ENCODE results near the gene PTPN1. TPM values are rescaled to one million over a fixed set of nuclear protein-coding genes. Genes with fewer than 3 reads are reported as not detected.

The PTPN1 gene
- total RNA-seq, 1 donor from 2014 or later = 30.3 TPM

DNA sequence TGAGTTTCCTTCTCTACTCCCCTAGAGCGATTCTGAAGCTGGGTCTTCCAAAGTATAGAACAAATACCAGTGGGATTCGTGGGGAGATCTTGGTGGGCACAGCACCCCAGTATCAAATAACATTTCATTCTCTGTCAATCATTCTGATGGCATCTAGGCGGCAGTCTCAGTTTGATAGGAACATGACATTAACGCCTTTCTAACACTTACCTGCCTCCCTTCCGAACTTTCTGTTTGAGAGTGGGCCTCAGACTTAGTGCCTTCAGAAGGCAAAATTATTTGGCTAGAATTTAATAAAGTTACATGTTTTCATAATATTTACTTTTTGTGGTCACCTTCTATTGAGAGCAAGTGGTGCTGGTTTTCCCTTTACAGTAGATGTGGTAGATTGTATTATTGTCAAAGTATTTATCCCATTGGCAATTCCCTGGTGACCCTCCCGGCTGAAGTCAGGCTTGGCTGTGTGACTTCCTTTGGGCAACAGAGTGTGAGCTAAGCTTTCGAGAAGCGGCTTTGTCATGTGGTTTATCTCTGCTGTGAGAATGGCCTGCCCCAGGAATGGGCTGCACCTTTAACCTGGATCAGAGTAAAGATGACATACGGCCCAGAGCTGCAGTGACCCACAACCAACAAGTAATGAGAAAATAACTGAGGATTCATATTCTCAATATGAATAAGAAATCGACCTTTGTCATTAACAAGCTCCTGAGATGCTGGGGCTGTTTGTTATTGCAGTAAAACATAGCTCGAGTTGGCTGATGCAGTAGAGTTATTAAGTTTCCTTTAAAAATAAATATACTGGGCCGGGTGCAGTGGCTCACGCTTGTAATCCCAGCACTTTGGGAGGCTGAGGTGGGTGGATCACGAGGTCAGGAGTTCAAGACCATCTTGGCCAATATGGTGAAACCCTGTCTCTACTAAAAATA lies 45.2 kb upstream of the PTPN1 start:
- no peaks in the 10 kb centered on the region for H3K36me3 Mint-ChIP-seq (ENCODE audit: low read depth)
- no peaks in the 10 kb centered on the region for H3K27me3 Mint-ChIP-seq (ENCODE audit: low read depth)
- TF ChIP-seq, protein P1, sequence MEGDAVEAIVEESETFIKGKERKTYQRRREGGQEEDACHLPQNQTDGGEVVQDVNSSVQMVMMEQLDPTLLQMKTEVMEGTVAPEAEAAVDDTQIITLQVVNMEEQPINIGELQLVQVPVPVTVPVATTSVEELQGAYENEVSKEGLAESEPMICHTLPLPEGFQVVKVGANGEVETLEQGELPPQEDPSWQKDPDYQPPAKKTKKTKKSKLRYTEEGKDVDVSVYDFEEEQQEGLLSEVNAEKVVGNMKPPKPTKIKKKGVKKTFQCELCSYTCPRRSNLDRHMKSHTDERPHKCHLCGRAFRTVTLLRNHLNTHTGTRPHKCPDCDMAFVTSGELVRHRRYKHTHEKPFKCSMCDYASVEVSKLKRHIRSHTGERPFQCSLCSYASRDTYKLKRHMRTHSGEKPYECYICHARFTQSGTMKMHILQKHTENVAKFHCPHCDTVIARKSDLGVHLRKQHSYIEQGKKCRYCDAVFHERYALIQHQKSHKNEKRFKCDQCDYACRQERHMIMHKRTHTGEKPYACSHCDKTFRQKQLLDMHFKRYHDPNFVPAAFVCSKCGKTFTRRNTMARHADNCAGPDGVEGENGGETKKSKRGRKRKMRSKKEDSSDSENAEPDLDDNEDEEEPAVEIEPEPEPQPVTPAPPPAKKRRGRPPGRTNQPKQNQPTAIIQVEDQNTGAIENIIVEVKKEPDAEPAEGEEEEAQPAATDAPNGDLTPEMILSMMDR (IDR thresholded peaks at IDR 0.05) = no peak
- no peaks in the 10 kb centered on the region for H3K9me3 Mint-ChIP-seq (ENCODE audit: low read depth)
- H3K4me1 Mint-ChIP-seq (ENCODE audit: low read depth) = peaks cover 28% of the 10 kb centered on the region
- no peak overlapping the region for H3K4me3 Mint-ChIP-seq (ENCODE audit: unreplicated experiment)
- H3K27ac Mint-ChIP-seq (ENCODE audit: unreplicated experiment) = no peak overlapping the region
- DNase-seq (ENCODE audit: low spot score) = no peak

DNA sequence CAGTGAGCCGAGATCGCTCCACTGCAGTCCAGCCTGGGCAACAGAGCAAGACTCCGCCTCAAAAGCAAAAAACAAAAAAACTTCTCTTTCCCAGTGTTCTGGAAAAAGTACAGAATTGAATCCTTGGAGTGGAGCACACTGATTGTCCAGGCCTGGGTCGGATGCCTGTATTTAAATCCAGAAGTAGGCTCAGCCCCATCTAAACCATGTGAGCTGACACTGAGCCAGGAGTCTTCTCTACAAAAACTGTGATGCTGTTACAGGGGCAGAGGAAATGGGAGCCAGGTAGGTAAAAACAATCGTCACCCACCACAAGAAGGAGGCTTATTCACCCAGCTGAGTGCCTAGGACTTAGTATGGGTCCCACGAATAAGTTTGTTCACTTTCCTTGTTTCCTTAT lies 43.0 kb upstream of the PTPN1 start:
- Mint-ChIP-seq H3K9me3 (ENCODE audit: low read depth) (no peaks in the 10 kb centered on the region), H3K4me1 (ENCODE audit: low read depth) (peaks cover 15% of the 10 kb centered on the region), H3K27me3 (ENCODE audit: low read depth) (no peaks in the 10 kb centered on the region), H3K36me3 (ENCODE audit: low read depth) (no peaks in the 10 kb centered on the region), H3K27ac (ENCODE audit: unreplicated experiment) (no peak overlapping the region), H3K4me3 (ENCODE audit: unreplicated experiment) (no peak overlapping the region)
- TF ChIP-seq, protein P1 (IDR thresholded peaks at IDR 0.05) = no peak
- DNase-seq (ENCODE audit: low spot score) = no peak

DNA sequence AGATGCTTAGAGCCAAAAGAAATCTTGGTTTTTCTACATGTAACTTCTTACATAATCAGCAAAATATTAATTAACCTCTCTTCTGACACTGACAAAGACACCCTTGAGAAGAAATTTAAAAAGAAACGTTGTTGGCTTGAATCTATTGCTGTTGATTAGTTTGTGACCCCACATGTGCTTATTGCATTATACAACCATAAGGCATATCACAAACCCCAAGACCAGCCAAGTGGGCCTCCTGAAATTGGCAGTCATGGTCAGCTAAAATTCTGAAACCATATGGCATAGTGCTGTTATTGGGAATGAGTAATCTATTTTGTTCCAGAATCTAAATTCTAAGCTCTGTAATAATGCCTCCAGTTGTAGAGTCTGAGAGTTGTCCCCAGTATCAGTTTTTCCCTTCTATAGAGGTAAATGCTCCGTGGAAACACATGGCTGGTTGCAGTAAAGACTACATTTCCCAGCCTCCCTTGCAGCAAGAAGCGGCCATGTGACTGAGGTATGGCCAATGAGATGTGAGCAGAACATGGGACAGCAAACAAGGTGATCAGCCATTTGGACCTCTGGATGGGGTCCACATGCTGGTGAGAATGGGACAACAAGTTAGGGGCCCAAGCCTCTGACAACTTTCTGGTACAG lies 42.3 kb upstream of the PTPN1 start:
- H3K36me3 Mint-ChIP-seq (ENCODE audit: low read depth) = no peaks in the 10 kb centered on the region
- TF ChIP-seq, protein P1 (IDR thresholded peaks at IDR 0.05) = no peak
- no peak for DNase-seq (ENCODE audit: low spot score)
- no peaks in the 10 kb centered on the region for H3K27me3 Mint-ChIP-seq (ENCODE audit: low read depth)
- H3K4me1 Mint-ChIP-seq (ENCODE audit: low read depth) = peaks cover 9% of the 10 kb centered on the region
- no peak overlapping the region for H3K27ac Mint-ChIP-seq (ENCODE audit: unreplicated experiment)
- H3K9me3 Mint-ChIP-seq (ENCODE audit: low read depth) = no peaks in the 10 kb centered on the region
- H3K4me3 Mint-ChIP-seq (ENCODE audit: unreplicated experiment) = no peak overlapping the region

DNA sequence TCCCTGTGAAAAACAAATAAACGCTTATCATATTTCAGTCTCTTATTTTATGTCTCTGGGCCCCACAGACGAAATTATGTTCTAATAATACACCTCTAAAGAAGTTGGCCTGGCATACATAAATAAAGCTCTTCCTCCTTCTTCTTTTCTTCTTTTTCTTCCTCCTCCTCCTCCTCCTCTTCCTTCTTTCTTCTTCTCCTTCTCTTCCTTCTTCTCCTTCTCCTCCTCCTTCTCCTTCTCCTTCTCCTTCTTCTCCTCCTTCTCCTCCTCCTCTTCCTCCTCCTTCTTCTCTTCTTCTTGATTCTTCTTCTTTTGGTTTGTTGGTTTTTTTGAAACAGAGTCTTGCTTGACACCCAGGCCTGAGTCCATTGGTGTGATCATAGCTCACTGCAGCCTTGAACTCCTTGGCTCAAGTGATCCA lies 41.8 kb upstream of the PTPN1 start:
- no peak overlapping the region for H3K27ac Mint-ChIP-seq (ENCODE audit: unreplicated experiment)
- no peaks in the 10 kb centered on the region for H3K27me3 Mint-ChIP-seq (ENCODE audit: low read depth)
- no peak overlapping the region for H3K4me3 Mint-ChIP-seq (ENCODE audit: unreplicated experiment)
- TF ChIP-seq, protein P1 (IDR thresholded peaks at IDR 0.05) = no peak
- H3K4me1 Mint-ChIP-seq (ENCODE audit: low read depth) = peaks cover 9% of the 10 kb centered on the region
- no peaks in the 10 kb centered on the region for H3K36me3 Mint-ChIP-seq (ENCODE audit: low read depth)
- no peaks in the 10 kb centered on the region for H3K9me3 Mint-ChIP-seq (ENCODE audit: low read depth)
- DNase-seq (ENCODE audit: low spot score) = no peak

DNA sequence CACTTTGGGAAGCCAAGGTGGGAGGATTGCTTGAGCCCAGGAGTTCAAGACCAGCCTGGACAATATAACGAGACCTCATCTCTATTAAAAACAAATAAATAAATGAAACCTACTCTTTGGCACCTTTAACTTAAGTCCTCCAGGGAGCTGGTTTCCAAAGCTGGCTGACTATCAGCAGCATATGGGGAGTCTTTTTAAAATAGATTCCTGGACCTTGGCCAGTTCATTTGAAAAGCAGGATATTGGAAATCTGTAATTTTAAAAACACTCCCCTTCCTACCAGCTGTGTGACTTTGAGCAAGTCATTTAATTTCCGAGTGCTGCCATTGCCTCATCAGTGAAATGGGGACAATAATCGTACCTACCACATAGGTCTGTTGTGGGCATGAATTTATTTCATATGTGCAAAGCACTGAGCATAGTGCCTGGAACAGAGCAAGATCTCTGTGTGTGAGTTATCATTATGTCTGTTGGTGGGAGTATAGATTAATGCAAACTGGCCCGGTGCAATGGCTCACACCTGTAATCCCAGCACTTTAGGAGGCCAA lies 40.9 kb upstream of the PTPN1 start:
- no peak for DNase-seq (ENCODE audit: low spot score)
- TF ChIP-seq, protein P1 (IDR thresholded peaks at IDR 0.05) = no peak
- Mint-ChIP-seq H3K9me3 (ENCODE audit: low read depth) (no peaks in the 10 kb centered on the region), H3K4me3 (ENCODE audit: unreplicated experiment) (no peak overlapping the region), H3K27me3 (ENCODE audit: low read depth) (no peaks in the 10 kb centered on the region), H3K36me3 (ENCODE audit: low read depth) (no peaks in the 10 kb centered on the region), H3K27ac (ENCODE audit: unreplicated experiment) (no peak overlapping the region), H3K4me1 (ENCODE audit: low read depth) (peaks cover 5% of the 10 kb centered on the region)

All from chondrocyte (in vitro differentiated cells).